Naive B cell (primary cell): ENCODE measurements around the gene FCHSD2. TPM values are rescaled to one million over a fixed set of nuclear protein-coding genes. Genes with fewer than 3 reads are reported as not detected.

Source experiments
- ATAC-seq, 2 donors: fragments of 150-1000 bp; cut with Tn5 transposase; 2 replicates each; pipeline ENCODE4 v1.10.0; 2021; ENCODE audit warnings: low read depth in 2 of 2, mild to moderate bottlenecking in 2 of 2, moderate library complexity in 2 of 2
- DNase-seq: peaks from one replicate; pipeline ENCODE4 v3.0.0; 2022
- H3K27ac Mint-ChIP-seq, 6 donors: one replicate each; pipeline ENCODE4 v1.8.0; 2020 to 2022; ENCODE audit warnings: mild to moderate bottlenecking in 6 of 6, mixed read lengths in 6 of 6, moderate library complexity in 5 of 6, inconsistent platforms in 2 of 6
- H3K27me3 Mint-ChIP-seq, 3 donors: one replicate each; pipeline ENCODE4 v1.8.0; 2021 to 2022; ENCODE audit warnings: mixed read lengths in 3 of 3, mild to moderate bottlenecking in 1 of 3
- H3K36me3 Mint-ChIP-seq, 2 donors: one replicate each; pipeline ENCODE4 v1.8.0; 2020 to 2022; ENCODE audit warnings: mixed read lengths in 2 of 2, inconsistent platforms in 1 of 2, mild to moderate bottlenecking in 1 of 2
- H3K4me1 Mint-ChIP-seq, 3 donors: one replicate each; pipeline ENCODE4 v1.8.0; 2020 to 2022; ENCODE audit warnings: mixed read lengths in 3 of 3, inconsistent platforms in 1 of 3, mild to moderate bottlenecking in 1 of 3, moderate library complexity in 1 of 3
- H3K4me3 Mint-ChIP-seq, 8 donors: one replicate each; pipeline ENCODE4 v1.8.0; 2020 to 2022; ENCODE audit warnings: mild to moderate bottlenecking in 8 of 8, mixed read lengths in 8 of 8, moderate library complexity in 8 of 8, inconsistent platforms in 2 of 8
- H3K9me3 Mint-ChIP-seq, 7 donors: one replicate each; pipeline ENCODE4 v1.8.0; 2020 to 2022; ENCODE audit warnings: mixed read lengths in 7 of 7, mild to moderate bottlenecking in 5 of 7, inconsistent platforms in 2 of 7, moderate library complexity in 1 of 7
- polyA plus RNA-seq, 6 donors: library from polyadenylated mRNA; unstranded; fragments of 300-500 nt; fragmentation: Illumina TruSeq; gene quantifications; one replicate each; pipeline ENCODE4 v1.2.3, GENCODE V29; 2021; ENCODE audit warnings: low read depth in 6 of 6

Gene FCHSD2
- polyA plus RNA-seq, 6 donors from 2014 or later = 43.0 to 134 (median 104) TPM

- ATAC-seq (peak; percentile 99), DNase-seq (peak; percentile 51)
- peaks cover 15 to 22% of the 10 kb centered on the region in 2 donors for H3K36me3 Mint-ChIP-seq
- H3K27ac Mint-ChIP-seq = peak overlapping the region; percentile 85 to 97 (median 96)
- H3K4me1 Mint-ChIP-seq = peaks cover 60 to 76% (median 63%) of the 10 kb centered on the region in 3 donors
- H3K9me3 Mint-ChIP-seq = no peaks in the 10 kb centered on the region
- peak overlapping the region; percentile 32 to 88 (median 74) for H3K4me3 Mint-ChIP-seq
- H3K27me3 Mint-ChIP-seq = no peaks in the 10 kb centered on the region
These were observed 190.2 kb downstream of the FCHSD2 start for GRCh38 chr11:72951888-72952287.

- Mint-ChIP-seq H3K9me3 (no peaks in the 10 kb centered on the region), H3K4me1 (peaks cover 56 to 74% (median 60%) of the 10 kb centered on the region in 3 donors), H3K4me3 (peak overlapping the region in 6 of 8 donors; percentile 11 to 88 (median 64)), H3K36me3 (peaks cover 15 to 22% of the 10 kb centered on the region in 2 donors), H3K27ac (peak overlapping the region; percentile 85 to 97 (median 96)), H3K27me3 (no peaks in the 10 kb centered on the region)
- no peak for DNase-seq
- no peak for ATAC-seq
These were observed 190.9 kb downstream of the FCHSD2 start for GRCh38 chr11:72951193-72951592.

GRCh38 chr11:72950685-72951084 is 191.4 kb downstream of the FCHSD2 start:
- H3K4me1 Mint-ChIP-seq = peaks cover 51 to 69% (median 55%) of the 10 kb centered on the region in 3 donors
- peak overlapping the region in 1 of 8 donors; percentile 2 for H3K4me3 Mint-ChIP-seq
- peaks cover 10 to 22% of the 10 kb centered on the region in 2 donors for H3K36me3 Mint-ChIP-seq
- H3K27me3 Mint-ChIP-seq = no peaks in the 10 kb centered on the region
- DNase-seq (no peak), ATAC-seq (no peak)
- peak overlapping the region in 3 of 6 donors; percentile 85 to 97 (median 90) for H3K27ac Mint-ChIP-seq
- no peaks in the 10 kb centered on the region for H3K9me3 Mint-ChIP-seq

- H3K4me1 Mint-ChIP-seq = peaks cover 29 to 62% (median 45%) of the 10 kb centered on the region in 3 donors
- no peak for DNase-seq
- H3K4me3 Mint-ChIP-seq = no peak overlapping the region
- H3K27me3 Mint-ChIP-seq = no peaks in the 10 kb centered on the region
- H3K27ac Mint-ChIP-seq = peak overlapping the region in 3 of 6 donors; percentile 47 to 75 (median 47)
- ATAC-seq = no peak
- peaks cover 0 to 16% of the 10 kb centered on the region in 2 donors for H3K36me3 Mint-ChIP-seq
- no peaks in the 10 kb centered on the region for H3K9me3 Mint-ChIP-seq
These were observed 194.9 kb downstream of the FCHSD2 start for GRCh38 chr11:72947229-72947628.

- peak overlapping the region in 2 of 6 donors; percentile 39 to 73 for H3K27ac Mint-ChIP-seq
These were observed 198.5 kb downstream of the FCHSD2 start for GRCh38 chr11:72943664-72944063.

GRCh38 chr11:72940417-72940816 is 201.7 kb downstream of the FCHSD2 start:
- H3K27ac Mint-ChIP-seq = peak overlapping the region in 5 of 6 donors; percentile 26 to 85 (median 59)
- H3K36me3 Mint-ChIP-seq = peaks cover 8 to 22% of the 10 kb centered on the region in 2 donors
- no peak for ATAC-seq
- H3K4me3 Mint-ChIP-seq = peak overlapping the region in 1 of 8 donors; percentile 41
- no peaks in the 10 kb centered on the region for H3K27me3 Mint-ChIP-seq
- no peaks in the 10 kb centered on the region for H3K9me3 Mint-ChIP-seq
- H3K4me1 Mint-ChIP-seq = peaks cover 33 to 78% (median 41%) of the 10 kb centered on the region in 3 donors
- no peak for DNase-seq

More at GRCh38 chr11:72943664-72944063, 198.5 kb downstream of the FCHSD2 start:
- H3K9me3 Mint-ChIP-seq = no peaks in the 10 kb centered on the region
- DNase-seq = no peak
- no peaks in the 10 kb centered on the region for H3K27me3 Mint-ChIP-seq
- H3K4me1 Mint-ChIP-seq = peaks cover 9 to 56% (median 28%) of the 10 kb centered on the region in 3 donors
- H3K36me3 Mint-ChIP-seq = peaks cover 0 to 10% of the 10 kb centered on the region in 2 donors
- no peak overlapping the region for H3K4me3 Mint-ChIP-seq
- ATAC-seq = no peak

- ATAC-seq = no peak
- H3K27ac Mint-ChIP-seq = peak overlapping the region in 4 of 6 donors; percentile 76 to 85 (median 81)
- H3K4me1 Mint-ChIP-seq = peaks cover 29 to 71% (median 38%) of the 10 kb centered on the region in 3 donors
- no peaks in the 10 kb centered on the region for H3K27me3 Mint-ChIP-seq
- no peaks in the 10 kb centered on the region for H3K9me3 Mint-ChIP-seq
- peak overlapping the region in 1 of 8 donors; percentile 16 for H3K4me3 Mint-ChIP-seq
- DNase-seq = no peak
- peaks cover 8 to 22% of the 10 kb centered on the region in 2 donors for H3K36me3 Mint-ChIP-seq
These were observed 203.1 kb downstream of the FCHSD2 start for GRCh38 chr11:72939031-72939430.

GRCh38 chr11:72937439-72937838 is 204.7 kb downstream of the FCHSD2 start:
- ATAC-seq (no peak), DNase-seq (no peak)
- Mint-ChIP-seq H3K9me3 (no peaks in the 10 kb centered on the region), H3K27ac (peak overlapping the region in 5 of 6 donors; percentile 17 to 82 (median 73)), H3K36me3 (peaks cover 8 to 16% of the 10 kb centered on the region in 2 donors), H3K4me3 (peak overlapping the region in 1 of 8 donors; percentile 38), H3K27me3 (no peaks in the 10 kb centered on the region), H3K4me1 (peaks cover 18 to 60% (median 32%) of the 10 kb centered on the region in 3 donors)

- H3K4me1 Mint-ChIP-seq = peaks cover 13 to 52% (median 31%) of the 10 kb centered on the region in 3 donors
- no peaks in the 10 kb centered on the region for H3K9me3 Mint-ChIP-seq
- DNase-seq (no peak), ATAC-seq (peak in 1 of 2 donors; percentile 23)
- no peaks in the 10 kb centered on the region for H3K27me3 Mint-ChIP-seq
- peaks cover 8 to 16% of the 10 kb centered on the region in 2 donors for H3K36me3 Mint-ChIP-seq
- H3K27ac Mint-ChIP-seq = peak overlapping the region; percentile 17 to 93 (median 30)
- H3K4me3 Mint-ChIP-seq = peak overlapping the region in 5 of 8 donors; percentile 6 to 56 (median 16)
These were observed 206.4 kb downstream of the FCHSD2 start for GRCh38 chr11:72935700-72936099.

GRCh38 chr11:72932132-72932570 is 210.0 kb downstream of the FCHSD2 start:
- peaks cover 0 to 7% of the 10 kb centered on the region in 2 donors for H3K36me3 Mint-ChIP-seq
- no peak overlapping the region for H3K27ac Mint-ChIP-seq
- H3K9me3 Mint-ChIP-seq = no peaks in the 10 kb centered on the region
- ATAC-seq (no peak), DNase-seq (no peak)
- H3K4me3 Mint-ChIP-seq = no peak overlapping the region
- H3K27me3 Mint-ChIP-seq = no peaks in the 10 kb centered on the region
- peaks cover 19 to 37% (median 32%) of the 10 kb centered on the region in 3 donors for H3K4me1 Mint-ChIP-seq

GRCh38 chr11:72930008-72930407 is 212.1 kb downstream of the FCHSD2 start:
- no peaks in the 10 kb centered on the region for H3K27me3 Mint-ChIP-seq
- H3K36me3 Mint-ChIP-seq = peaks cover 0 to 3% of the 10 kb centered on the region in 2 donors
- H3K9me3 Mint-ChIP-seq = no peaks in the 10 kb centered on the region
- peak overlapping the region in 4 of 6 donors; percentile 11 to 69 (median 44) for H3K27ac Mint-ChIP-seq
- DNase-seq (no peak), ATAC-seq (no peak)
- H3K4me1 Mint-ChIP-seq = peaks cover 31 to 32% (median 31%) of the 10 kb centered on the region in 3 donors
- H3K4me3 Mint-ChIP-seq = no peak overlapping the region

GRCh38 chr11:72929256-72929655 is 212.9 kb downstream of the FCHSD2 start:
- no peaks in the 10 kb centered on the region for H3K27me3 Mint-ChIP-seq
- no peak for DNase-seq
- H3K9me3 Mint-ChIP-seq = no peaks in the 10 kb centered on the region

GRCh38 chr11:72927380-72927779 is 214.7 kb downstream of the FCHSD2 start:
- no peaks in the 10 kb centered on the region for H3K9me3 Mint-ChIP-seq
- DNase-seq (no peak), ATAC-seq (no peak)
- H3K4me1 Mint-ChIP-seq = peaks cover 29 to 44% (median 40%) of the 10 kb centered on the region in 3 donors
- peak overlapping the region; percentile 44 to 91 (median 86) for H3K27ac Mint-ChIP-seq
- no peaks in the 10 kb centered on the region for H3K27me3 Mint-ChIP-seq
- H3K36me3 Mint-ChIP-seq = peaks cover 0 to 3% of the 10 kb centered on the region in 2 donors
- no peak overlapping the region for H3K4me3 Mint-ChIP-seq

More at GRCh38 chr11:72929256-72929655, 212.9 kb downstream of the FCHSD2 start:
- Mint-ChIP-seq H3K27ac (peak overlapping the region in 4 of 6 donors; percentile 37 to 72 (median 56)), H3K4me1 (peaks cover 29 to 38% (median 36%) of the 10 kb centered on the region in 3 donors), H3K36me3 (peaks cover 0 to 3% of the 10 kb centered on the region in 2 donors), H3K4me3 (no peak overlapping the region)
- no peak for ATAC-seq

GRCh38 chr11:72926076-72926475 is 216.0 kb downstream of the FCHSD2 start:
- Mint-ChIP-seq H3K27ac (peak overlapping the region; percentile 21 to 91 (median 74)), H3K4me1 (peaks cover 32 to 47% (median 44%) of the 10 kb centered on the region in 3 donors), H3K27me3 (no peaks in the 10 kb centered on the region), H3K9me3 (no peaks in the 10 kb centered on the region), H3K36me3 (peaks cover 8 to 10% of the 10 kb centered on the region in 2 donors), H3K4me3 (peak overlapping the region in 1 of 8 donors; percentile 16)
- ATAC-seq (no peak), DNase-seq (no peak)
